ENCODE data around the gene HBQ1.
"Not testable (repeated sequence)": the region's sequence is repeated elsewhere in the genome, so short reads cannot be mapped to it uniquely, and the experiment has no call there.

DNA sequence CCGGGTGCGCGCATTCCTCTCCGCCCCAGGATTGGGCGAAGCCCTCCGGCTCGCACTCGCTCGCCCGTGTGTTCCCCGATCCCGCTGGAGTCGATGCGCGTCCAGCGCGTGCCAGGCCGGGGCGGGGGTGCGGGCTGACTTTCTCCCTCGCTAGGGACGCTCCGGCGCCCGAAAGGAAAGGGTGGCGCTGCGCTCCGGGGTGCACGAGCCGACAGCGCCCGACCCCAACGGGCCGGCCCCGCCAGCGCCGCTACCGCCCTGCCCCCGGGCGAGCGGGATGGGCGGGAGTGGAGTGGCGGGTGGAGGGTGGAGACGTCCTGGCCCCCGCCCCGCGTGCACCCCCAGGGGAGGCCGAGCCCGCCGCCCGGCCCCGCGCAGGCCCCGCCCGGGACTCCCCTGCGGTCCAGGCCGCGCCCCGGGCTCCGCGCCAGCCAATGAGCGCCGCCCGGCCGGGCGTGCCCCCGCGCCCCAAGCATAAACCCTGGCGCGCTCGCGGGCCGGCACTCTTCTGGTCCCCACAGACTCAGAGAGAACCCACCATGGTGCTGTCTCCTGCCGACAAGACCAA is 7.8 kb upstream of the HBQ1 start, which contains the start of gene HBA2:
- TF ChIP-seq, protein P1, sequence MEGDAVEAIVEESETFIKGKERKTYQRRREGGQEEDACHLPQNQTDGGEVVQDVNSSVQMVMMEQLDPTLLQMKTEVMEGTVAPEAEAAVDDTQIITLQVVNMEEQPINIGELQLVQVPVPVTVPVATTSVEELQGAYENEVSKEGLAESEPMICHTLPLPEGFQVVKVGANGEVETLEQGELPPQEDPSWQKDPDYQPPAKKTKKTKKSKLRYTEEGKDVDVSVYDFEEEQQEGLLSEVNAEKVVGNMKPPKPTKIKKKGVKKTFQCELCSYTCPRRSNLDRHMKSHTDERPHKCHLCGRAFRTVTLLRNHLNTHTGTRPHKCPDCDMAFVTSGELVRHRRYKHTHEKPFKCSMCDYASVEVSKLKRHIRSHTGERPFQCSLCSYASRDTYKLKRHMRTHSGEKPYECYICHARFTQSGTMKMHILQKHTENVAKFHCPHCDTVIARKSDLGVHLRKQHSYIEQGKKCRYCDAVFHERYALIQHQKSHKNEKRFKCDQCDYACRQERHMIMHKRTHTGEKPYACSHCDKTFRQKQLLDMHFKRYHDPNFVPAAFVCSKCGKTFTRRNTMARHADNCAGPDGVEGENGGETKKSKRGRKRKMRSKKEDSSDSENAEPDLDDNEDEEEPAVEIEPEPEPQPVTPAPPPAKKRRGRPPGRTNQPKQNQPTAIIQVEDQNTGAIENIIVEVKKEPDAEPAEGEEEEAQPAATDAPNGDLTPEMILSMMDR (IDR thresholded peaks at IDR 0.05; ENCODE audit: low read length): not testable (repeated sequence)
- not testable (repeated sequence) for TF ChIP-seq EZH2 (IDR thresholded peaks at IDR 0.05; ENCODE audit: borderline replicate concordance, low read length)

Measured in OCI-LY1 (cell line).